HG03159 (cell line): Measurements from ENCODE around the gene STX1A.
"Not testable (repeated sequence)": the region's sequence is repeated elsewhere in the genome, so short reads cannot be mapped to it uniquely, and the experiment has no call there.

Experiments used
- ATAC-seq: cut with Tn5 transposase; IDR thresholded peaks from one replicate; pipeline ENCODE4 v1.9.1; 2021; ENCODE audit warnings: mild to moderate bottlenecking, moderate library complexity; ENCODE audit not compliant: unreplicated experiment

STX1A gene

GRCh38 chr7:73683788-73684693, 35.4 kb downstream of the STX1A start:
- peak; percentile 21 for ATAC-seq

- ATAC-seq: peak; percentile 88
These were observed 36.2 kb downstream of the STX1A start, which contains the start of the genes BUD23 and DNAJC30 for GRCh38 chr7:73683056-73683787. Gene BUD23, plus strand, starts transcription at chr7:73683597. Its CDS starts 29 bp downstream, at chr7:73683626. Gene DNAJC30, minus strand, starts transcription at chr7:73683453. Its CDS starts 30 bp downstream, at chr7:73683423.

GRCh38 chr7:73682745-73683055, 36.8 kb downstream of the STX1A start:
- peak; percentile 14 for ATAC-seq

GRCh38 chr7:73681031-73681430, 38.4 kb downstream of the STX1A start:
- no peak for ATAC-seq

GRCh38 chr7:73680501-73680900, 39.0 kb downstream of the STX1A start:
- no peak for ATAC-seq

- ATAC-seq: no peak
These were observed 39.8 kb downstream of the STX1A start for GRCh38 chr7:73679709-73680108.

GRCh38 chr7:73678862-73679261, 40.6 kb downstream of the STX1A start:
- no peak for ATAC-seq

GRCh38 chr7:73676062-73676461, 43.4 kb downstream of the STX1A start:
- not testable (repeated sequence) for ATAC-seq

GRCh38 chr7:73674468-73675124, 44.9 kb downstream of the STX1A start:
- ATAC-seq: no peak

- no peak for ATAC-seq
These were observed 47.5 kb downstream of the STX1A start for GRCh38 chr7:73671857-73672445.

GRCh38 chr7:73671322-73671661, 48.2 kb downstream of the STX1A start:
- no peak for ATAC-seq

- no peak for ATAC-seq
These were observed 49.5 kb downstream of the STX1A start for GRCh38 chr7:73669858-73670385.

- ATAC-seq: no peak
These were observed 50.2 kb downstream of the STX1A start for GRCh38 chr7:73669288-73669701.

- ATAC-seq: no peak
These were observed 50.6 kb downstream of the STX1A start for GRCh38 chr7:73668886-73669230.

GRCh38 chr7:73668103-73668885, 51.2 kb downstream of the STX1A start:
- peak; percentile 17 for ATAC-seq

- ATAC-seq: peak; percentile 76
These were observed 51.9 kb downstream of the STX1A start, which contains the start of gene VPS37D for GRCh38 chr7:73667344-73668102. Gene VPS37D, plus strand, starts transcription at chr7:73667831. Its CDS starts 128 bp downstream, at chr7:73667959.

- ATAC-seq: no peak
These were observed 56.4 kb downstream of the STX1A start for GRCh38 chr7:73663033-73663432.

- ATAC-seq: not testable (repeated sequence)
These were observed 58.9 kb downstream of the STX1A start for GRCh38 chr7:73660594-73660993.

GRCh38 chr7:73659983-73660382, 59.5 kb downstream of the STX1A start:
- ATAC-seq: no peak
